Mammary epithelial cell (primary cell): ENCODE results near the gene HEXD.

Experiments
- CTCF ChIP-seq, 2 donors: IDR thresholded peaks in 1 of 2; conservative IDR thresholded peaks in 1 of 2; 2 replicates each; pipeline ENCODE4 v1.5.1; 2011 to 2012; ENCODE audit warnings: inconsistent platforms in 2 of 2, low read length in 2 of 2, mild to moderate bottlenecking in 2 of 2, control low read depth in 1 of 2, low read depth in 1 of 2; ENCODE audit not compliant: insufficient read depth in 1 of 2; ENCODE audit errors: extremely low read depth in 1 of 2
- EZH2 ChIP-seq: IDR thresholded peaks from 2 replicates; pipeline ENCODE4 v1.6.1; 2012; ENCODE audit warnings: low read length, inconsistent platforms, borderline replicate concordance

- no peak for TF ChIP-seq CTCF (conservative IDR thresholded peaks at IDR 0.05 in 1 of 2, IDR thresholded peaks at IDR 0.05 in 1 of 2; ENCODE audit: extremely low read depth in 1 of 2, insufficient read depth in 1 of 2, low read depth in 1 of 2, low read length in 2 of 2)
- TF ChIP-seq EZH2 = no peak
Observed at GRCh38 chr17:82388922-82389283, 29.2 kb upstream of the HEXD start.
